Rectal smooth muscle tissue (tissue), 1 donor: ENCODE data around the gene PDLIM4.
A peak's percentile ranks its signal among the peaks of the same experiment; 100 is the strongest.

Experiments
- H3K27ac ChIP-seq: one replicate; pipeline ENCODE4 v1.7.0; 2013; ENCODE audit warnings: low read depth, low read length, inconsistent platforms
- H3K27me3 ChIP-seq: one replicate; pipeline ENCODE4 v1.7.0; 2013; ENCODE audit warnings: low read length; ENCODE audit not compliant: control insufficient read depth, insufficient read depth
- H3K36me3 ChIP-seq: one replicate; pipeline ENCODE4 v1.7.0; 2013; ENCODE audit warnings: low read length; ENCODE audit not compliant: control insufficient read depth, insufficient read depth
- H3K4me1 ChIP-seq: one replicate; pipeline ENCODE4 v1.7.0; 2013; ENCODE audit warnings: low read length; ENCODE audit not compliant: control insufficient read depth, insufficient read depth
- H3K4me3 ChIP-seq: one replicate; pipeline ENCODE4 v1.7.0; 2013; ENCODE audit warnings: low read length
- H3K9ac ChIP-seq: one replicate; pipeline ENCODE4 v1.7.0; 2013; ENCODE audit warnings: low read length

Gene PDLIM4

GRCh38 chr5:132220491-132220890 is 37.0 kb upstream of the PDLIM4 start:
- peaks cover 37% of the 10 kb centered on the region for H3K4me1 ChIP-seq
- H3K27ac ChIP-seq: no peak overlapping the region
- H3K9ac ChIP-seq: no peak overlapping the region
- H3K36me3 ChIP-seq: peaks cover 3% of the 10 kb centered on the region
- H3K27me3 ChIP-seq: no peaks in the 10 kb centered on the region
- H3K4me3 ChIP-seq: no peak overlapping the region

- H3K4me3 ChIP-seq: no peak overlapping the region
- H3K27me3 ChIP-seq: no peaks in the 10 kb centered on the region
- H3K9ac ChIP-seq: no peak overlapping the region
- peaks cover 49% of the 10 kb centered on the region for H3K4me1 ChIP-seq
- H3K27ac ChIP-seq: peak overlapping the region; percentile 93
- peaks cover 2% of the 10 kb centered on the region for H3K36me3 ChIP-seq
These were observed 35.5 kb upstream of the PDLIM4 start for GRCh38 chr5:132221781-132222648.

- H3K9ac ChIP-seq: no peak overlapping the region
- H3K27me3 ChIP-seq: no peaks in the 10 kb centered on the region
- H3K36me3 ChIP-seq: no peaks in the 10 kb centered on the region
- peak overlapping the region; percentile 93 for H3K27ac ChIP-seq
- H3K4me1 ChIP-seq: peaks cover 49% of the 10 kb centered on the region
- H3K4me3 ChIP-seq: no peak overlapping the region
These were observed 34.9 kb upstream of the PDLIM4 start for GRCh38 chr5:132222649-132223038.

DNA sequence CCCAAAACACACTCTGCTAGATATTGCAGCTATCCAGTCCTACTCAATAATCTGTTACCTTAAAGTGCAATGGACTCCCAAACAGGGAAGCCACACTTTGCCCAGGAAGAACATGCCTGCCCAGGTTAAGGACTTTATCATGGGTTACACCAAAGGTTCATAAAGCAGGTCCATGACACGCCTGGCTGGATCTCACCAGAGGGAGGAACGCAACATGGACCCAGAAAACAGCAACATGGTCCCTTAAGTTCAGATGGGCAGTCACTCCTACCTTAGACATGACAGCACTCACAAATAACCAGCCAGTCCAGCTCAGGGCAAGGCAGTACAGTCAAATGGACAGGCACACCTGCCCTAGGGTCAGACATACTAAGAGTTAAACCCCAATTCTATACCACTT is 33.6 kb upstream of the PDLIM4 start:
- no peak overlapping the region for H3K9ac ChIP-seq
- no peaks in the 10 kb centered on the region for H3K36me3 ChIP-seq
- H3K4me1 ChIP-seq: peaks cover 49% of the 10 kb centered on the region
- no peaks in the 10 kb centered on the region for H3K27me3 ChIP-seq
- peak overlapping the region; percentile 89 for H3K27ac ChIP-seq
- no peak overlapping the region for H3K4me3 ChIP-seq

DNA sequence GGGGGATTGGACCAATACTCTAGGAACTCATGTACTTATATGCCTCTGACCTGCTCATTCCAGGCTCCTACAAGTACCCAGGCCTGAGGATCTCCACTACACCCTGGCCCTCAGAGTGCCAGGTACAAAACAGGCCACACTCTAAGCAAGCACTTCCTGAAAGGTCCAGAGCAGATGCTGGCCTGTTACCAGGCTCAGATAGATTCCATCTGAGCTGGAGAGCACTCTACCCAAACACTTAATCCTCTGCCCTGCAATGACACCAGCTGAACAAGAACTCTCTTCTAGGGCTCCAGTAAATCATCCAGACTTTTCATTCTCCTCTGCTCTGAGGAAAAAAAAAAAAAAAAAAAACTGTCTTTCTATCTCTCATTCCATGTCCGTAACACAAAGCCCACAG is 32.8 kb upstream of the PDLIM4 start:
- Histone ChIP-seq H3K27me3 (no peaks in the 10 kb centered on the region), H3K4me3 (no peak overlapping the region), H3K36me3 (no peaks in the 10 kb centered on the region), H3K4me1 (peaks cover 49% of the 10 kb centered on the region), H3K9ac (no peak overlapping the region), H3K27ac (peak overlapping the region; percentile 89)

DNA sequence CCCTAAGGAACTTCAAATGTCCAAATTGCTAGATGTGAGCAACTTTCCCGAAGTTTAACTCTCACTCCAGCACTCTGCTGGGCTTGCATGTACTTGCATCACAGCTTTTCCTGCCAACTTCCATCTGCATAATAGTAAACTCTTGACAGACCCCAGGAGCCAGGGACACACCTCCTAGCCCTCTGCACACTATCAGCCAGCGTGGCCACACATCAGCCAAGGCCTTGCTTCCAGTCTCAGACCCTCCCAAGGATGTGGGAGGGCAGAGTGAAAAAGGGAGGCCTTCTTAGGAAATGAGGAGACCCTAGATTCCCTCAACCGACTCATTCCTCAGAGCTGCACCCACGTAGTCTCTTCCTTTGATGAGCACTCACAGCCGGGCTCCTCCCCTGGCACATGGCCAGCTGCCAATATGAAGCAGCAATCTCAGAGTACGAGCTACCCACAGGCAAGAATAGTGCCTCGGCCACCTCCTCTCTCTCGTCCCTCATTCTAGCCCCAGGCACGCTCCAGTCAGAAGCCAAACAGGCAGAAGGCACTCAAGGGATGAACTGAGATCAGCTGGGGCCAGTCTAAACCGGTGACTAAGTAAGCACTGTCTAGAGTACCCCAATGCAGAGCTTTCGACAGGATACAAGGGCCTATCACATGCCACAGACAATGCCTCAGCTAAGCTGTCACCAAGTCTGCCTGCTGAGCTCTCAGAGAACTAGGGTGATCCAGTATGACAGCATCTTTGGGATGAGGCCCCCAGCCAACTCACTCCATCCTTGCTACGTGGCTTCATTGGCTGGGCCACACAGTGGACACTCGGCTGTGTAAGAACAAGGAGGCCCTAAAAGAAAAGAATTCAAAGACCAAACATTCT is 32.1 kb upstream of the PDLIM4 start:
- Histone ChIP-seq H3K4me1 (peaks cover 47% of the 10 kb centered on the region), H3K27me3 (no peaks in the 10 kb centered on the region), H3K4me3 (peak overlapping the region; percentile 40), H3K9ac (peak overlapping the region; percentile 10), H3K36me3 (no peaks in the 10 kb centered on the region), H3K27ac (peak overlapping the region; percentile 89)

- peaks cover 41% of the 10 kb centered on the region for H3K4me1 ChIP-seq
- H3K27me3 ChIP-seq: no peaks in the 10 kb centered on the region
- H3K27ac ChIP-seq: peak overlapping the region; percentile 89
These were observed 30.8 kb upstream of the PDLIM4 start for GRCh38 chr5:132226516-132227234.

DNA sequence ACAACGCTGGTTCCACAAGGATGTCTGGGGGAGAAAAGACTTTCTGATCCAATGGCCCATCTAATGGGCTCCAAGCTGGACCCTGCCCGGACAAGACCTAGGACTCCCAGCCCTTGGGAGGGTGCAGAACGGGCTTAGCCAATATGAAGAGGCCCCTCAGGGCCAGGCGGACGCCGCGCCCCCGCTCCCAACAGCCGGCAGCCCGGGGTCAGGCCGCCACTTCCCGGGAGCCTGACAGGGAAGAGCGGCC is 30.3 kb upstream of the PDLIM4 start:
- Histone ChIP-seq H3K36me3 (no peaks in the 10 kb centered on the region), H3K27ac (peak overlapping the region; percentile 89), H3K27me3 (no peaks in the 10 kb centered on the region), H3K4me3 (peak overlapping the region; percentile 65), H3K4me1 (peaks cover 37% of the 10 kb centered on the region), H3K9ac (peak overlapping the region; percentile 38)

More at GRCh38 chr5:132226516-132227234, 30.8 kb upstream of the PDLIM4 start:
- Histone ChIP-seq H3K9ac (peak overlapping the region; percentile 38), H3K36me3 (no peaks in the 10 kb centered on the region), H3K4me3 (peak overlapping the region; percentile 65)

- Histone ChIP-seq H3K36me3 (no peaks in the 10 kb centered on the region), H3K27me3 (no peaks in the 10 kb centered on the region), H3K4me3 (peak within 1 kb of the TSS; percentile 65), H3K27ac (peak within 1 kb of the TSS; percentile 89), H3K4me1 (peaks cover 32% of the 10 kb centered on the region), H3K9ac (peak within 1 kb of the TSS; percentile 42)
These were observed 29.8 kb upstream of the PDLIM4 start, which contains the start of gene P4HA2 for GRCh38 chr5:132227485-132228240. Gene P4HA2 (minus strand): TSS chr5:132227853. CDS start chr5:132218626, 9,227 bp downstream.

DNA sequence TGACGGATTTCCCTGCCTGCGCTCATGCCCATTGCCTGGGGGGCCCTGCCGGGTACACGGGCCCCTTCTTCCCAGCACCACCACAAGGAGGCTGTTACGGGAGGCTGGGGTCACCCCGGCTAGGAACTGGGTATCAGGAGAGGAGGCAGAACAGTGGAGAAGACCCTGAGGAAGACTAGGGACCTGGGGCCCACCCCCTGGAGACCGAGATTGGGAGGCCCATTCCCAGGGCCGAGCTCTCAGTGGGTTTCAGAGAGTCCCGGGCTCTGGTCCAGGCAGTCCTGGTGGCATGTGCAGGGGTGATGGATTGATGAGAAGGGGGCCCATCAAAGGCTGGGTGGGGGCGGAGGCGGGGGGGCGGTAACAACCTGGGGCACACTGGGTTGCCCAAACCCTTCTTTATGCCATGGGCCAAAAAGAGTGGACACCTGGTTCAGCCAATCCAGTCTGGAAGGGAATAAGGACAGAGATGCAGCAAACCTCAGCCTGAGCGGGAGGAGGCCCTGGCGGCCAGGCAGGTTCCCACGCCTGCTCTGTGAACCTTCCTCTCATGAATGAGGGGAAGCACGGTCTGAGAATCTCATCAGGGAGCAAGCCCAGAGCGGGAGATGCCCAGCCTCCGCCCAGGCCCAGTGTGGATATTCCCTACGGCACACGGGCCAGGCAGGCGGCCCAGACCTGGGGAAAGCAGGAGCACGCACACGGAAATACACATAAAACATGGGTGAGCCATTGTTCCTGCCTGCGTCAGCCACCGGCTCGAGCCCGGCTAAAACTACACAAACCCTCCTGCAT is 29.1 kb upstream of the PDLIM4 start:
- H3K36me3 ChIP-seq: no peaks in the 10 kb centered on the region
- H3K27ac ChIP-seq: peak overlapping the region; percentile 89
- peak overlapping the region; percentile 65 for H3K4me3 ChIP-seq
- H3K9ac ChIP-seq: peak overlapping the region; percentile 1
- H3K4me1 ChIP-seq: peaks cover 28% of the 10 kb centered on the region
- no peaks in the 10 kb centered on the region for H3K27me3 ChIP-seq

GRCh38 chr5:132229236-132229635 is 28.3 kb upstream of the PDLIM4 start:
- Histone ChIP-seq H3K27ac (no peak overlapping the region), H3K27me3 (no peaks in the 10 kb centered on the region), H3K4me1 (peaks cover 24% of the 10 kb centered on the region), H3K36me3 (no peaks in the 10 kb centered on the region), H3K4me3 (no peak overlapping the region), H3K9ac (no peak overlapping the region)
